HG03095 (cell line): Measurements from ENCODE around the gene CLDN22.

Experiments
- ATAC-seq: cut with Tn5 transposase; IDR thresholded peaks from one replicate; pipeline ENCODE4 v1.9.1; 2021; ENCODE audit warnings: moderate library complexity; ENCODE audit not compliant: unreplicated experiment

The CLDN22 gene

DNA sequence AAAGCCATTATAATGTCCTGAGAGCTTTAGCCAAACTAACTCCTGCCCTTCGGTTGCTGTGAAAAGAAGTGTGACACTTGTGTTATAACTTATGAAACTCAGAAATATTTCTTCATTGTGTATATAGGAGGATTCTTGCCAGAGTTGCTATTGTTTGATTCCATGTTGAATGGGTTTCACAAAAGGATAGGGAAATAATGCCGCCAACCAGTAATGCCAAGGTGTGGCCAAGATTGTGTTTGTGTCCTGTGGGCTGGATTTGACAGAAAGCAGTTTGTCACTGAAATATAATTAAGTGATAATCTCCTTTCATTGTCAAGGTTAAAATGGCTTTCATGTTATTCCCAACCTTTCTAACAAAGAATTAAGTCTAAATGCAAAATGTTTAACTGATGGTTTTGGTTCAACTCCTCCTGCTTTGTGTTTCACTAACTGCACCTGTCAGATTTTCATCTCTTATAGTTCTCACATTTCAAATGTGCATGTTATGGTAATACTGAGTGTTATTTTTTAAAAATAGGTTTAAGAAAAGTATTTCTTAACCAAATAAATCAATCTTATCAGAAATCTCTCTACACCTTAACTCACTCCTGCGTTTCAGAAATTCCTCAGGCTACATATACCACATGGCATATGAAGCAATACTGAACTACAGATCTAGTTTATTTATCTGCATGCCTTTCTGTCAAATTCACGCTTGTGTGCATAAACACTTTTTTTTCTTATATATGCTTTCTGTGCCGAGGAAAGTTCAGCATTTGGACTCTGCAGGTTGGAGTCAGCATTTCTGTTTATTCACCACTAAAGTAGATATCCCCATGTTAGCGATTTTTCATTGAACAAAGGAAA is at the start of gene CLDN22:
CLDN22 (minus strand) TSS at position 66 of the 849 bp plus-strand sequence; CDS start at position 8, 58 bp downstream.
- no peak for ATAC-seq

DNA sequence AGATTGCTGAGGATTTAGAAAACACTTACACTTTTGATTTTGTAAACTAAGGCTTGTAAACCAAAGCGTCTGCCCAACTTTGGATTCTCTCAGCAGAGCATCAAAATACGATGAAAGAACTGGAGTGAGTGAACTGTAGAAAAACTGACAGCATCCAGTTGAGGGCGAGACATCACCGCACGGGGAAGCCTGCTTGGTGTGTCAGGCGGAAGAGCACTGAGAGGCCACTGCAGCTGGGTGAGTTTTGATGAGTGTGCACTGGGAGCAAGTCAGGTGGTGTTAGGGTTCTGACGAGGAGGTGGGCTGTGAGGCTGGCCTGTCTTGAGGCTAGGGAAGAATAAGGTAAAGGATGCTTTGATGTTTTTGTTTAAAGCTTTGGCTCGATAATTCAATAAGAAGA is 49.0 kb upstream of the CLDN22 start:
- no peak for ATAC-seq

DNA sequence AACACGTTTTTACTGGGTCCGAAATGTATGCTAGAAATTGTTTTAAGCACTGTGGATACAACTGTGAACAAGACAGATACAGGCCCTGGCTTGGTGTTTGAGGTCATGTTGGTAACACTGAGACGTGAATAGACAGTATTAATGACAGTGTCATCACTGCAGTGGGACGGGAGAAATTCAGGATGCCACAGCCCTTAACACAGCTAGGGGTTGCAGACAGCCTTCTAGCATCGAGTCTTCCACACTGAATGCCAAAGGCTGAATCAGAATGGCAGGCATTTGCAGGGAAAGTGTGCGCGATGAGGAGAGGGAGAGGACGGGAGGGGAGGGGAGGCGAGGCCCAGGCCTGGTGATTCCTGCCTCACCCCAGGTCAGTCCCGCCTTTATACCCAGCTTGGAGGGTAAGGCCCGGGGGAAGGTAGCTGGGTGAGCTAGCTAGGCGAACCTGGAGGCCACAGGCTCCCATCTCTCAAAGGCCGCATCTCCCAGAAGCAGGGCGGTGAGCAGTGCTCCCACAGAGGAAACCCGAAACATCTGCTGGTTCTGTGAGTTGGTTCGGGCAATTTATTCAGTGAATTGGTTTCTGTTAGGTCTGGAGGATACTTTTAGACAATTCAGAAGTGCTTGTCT is 46.2 kb upstream of the CLDN22 start:
- no peak for ATAC-seq

DNA sequence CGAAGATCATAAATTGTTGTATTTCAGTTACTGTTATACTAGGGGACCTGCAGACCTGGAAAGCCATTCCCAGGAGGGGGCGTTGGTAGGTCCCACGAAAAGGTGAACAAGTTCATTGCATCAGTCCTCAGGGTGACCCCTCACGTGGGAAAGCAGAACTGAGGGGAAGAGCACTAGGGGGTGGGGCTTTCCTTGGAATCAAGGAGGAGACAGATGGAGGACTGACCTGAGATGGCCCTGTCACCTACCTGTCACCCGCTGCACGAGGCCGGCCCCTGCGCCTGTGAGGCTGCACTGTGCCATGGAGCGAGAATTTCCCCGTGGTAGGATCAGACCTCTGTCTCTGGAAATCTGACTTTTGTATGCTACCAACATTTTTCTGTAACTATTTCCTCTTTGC is 43.9 kb upstream of the CLDN22 start:
- no peak for ATAC-seq

DNA sequence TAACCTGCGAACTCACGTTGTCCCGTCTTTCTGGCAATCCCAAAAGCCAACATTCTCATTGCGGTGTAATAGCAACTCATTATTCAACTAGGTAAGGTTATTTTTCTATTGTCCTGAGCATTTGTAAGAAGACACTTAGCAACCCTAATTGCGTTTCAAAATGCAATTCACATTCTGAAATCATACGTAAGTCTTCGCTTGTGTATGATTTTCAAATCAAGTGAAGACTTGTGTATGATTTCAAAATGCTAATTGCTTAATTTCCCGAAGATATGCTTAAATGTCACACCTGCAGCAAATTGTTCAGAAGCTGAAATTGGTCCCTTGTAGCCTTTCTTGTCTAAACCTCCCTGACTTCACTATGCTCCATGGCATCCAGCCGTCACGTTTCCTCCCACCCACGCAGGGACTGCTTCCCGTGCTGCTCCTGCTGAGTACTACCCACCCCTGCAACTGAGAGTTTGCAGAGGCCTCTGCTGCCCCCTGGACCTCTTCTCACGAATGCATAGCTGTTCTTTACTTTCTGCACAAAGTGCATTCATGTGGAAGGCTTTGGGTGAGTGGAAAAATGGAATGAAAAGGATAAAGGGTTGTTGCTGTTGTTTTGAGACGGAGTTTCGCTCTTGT is 43.0 kb upstream of the CLDN22 start:
- no peak for ATAC-seq

DNA sequence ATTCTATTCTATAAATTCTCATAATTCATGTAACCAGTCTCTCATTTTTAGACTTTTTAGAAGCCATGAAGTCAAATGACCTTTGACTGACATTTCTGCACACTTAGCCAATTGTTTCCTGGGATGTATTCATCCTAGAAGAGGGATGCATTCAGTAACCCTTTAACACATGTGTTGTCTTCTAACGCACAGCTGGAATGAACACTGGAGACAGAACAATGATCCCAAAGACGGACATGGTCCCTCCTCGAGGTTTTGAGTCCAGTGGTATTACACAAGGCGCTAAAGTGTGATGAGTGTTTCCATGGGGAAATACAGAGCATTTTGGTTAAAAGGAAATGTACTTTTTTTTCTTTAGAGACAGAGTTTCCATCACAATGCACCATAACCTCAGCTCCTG is 42.0 kb upstream of the CLDN22 start:
- no peak for ATAC-seq

DNA sequence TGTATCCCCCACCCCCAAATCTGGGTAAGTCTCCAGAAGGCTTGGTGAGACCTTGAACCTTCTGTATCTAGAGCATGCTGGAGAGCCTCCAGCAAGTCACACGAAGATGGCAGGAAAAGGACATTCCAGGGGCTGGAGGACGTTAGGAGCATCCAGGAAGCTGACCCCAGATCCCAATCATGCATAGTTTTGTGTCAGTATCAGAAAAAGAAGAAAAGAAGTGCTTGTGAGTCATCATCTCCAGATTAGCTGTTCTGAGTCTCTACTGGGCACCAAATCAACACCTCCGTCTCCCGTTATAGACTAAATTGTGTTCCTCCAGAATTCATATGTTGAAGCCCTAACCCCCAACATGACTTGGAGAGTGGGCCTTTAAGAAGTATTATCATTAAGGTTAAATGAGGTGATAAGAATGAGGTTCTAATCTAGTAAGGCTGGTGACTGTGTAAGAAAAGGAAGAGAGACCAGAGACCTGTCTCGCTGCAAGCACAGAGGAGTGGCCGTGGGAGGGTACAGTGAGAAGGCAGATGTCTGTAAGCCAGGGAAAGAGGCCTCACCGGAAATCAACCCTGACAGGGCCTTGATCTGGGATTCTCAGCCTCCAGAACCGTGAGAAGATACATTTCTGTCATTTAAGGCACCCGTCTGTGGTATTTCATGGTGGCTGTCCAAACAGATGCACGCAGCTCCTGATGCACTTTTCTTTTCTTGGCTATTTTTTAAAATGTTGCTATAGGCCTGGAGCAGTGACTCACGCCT is 40.3 kb upstream of the CLDN22 start:
- ATAC-seq = no peak

DNA sequence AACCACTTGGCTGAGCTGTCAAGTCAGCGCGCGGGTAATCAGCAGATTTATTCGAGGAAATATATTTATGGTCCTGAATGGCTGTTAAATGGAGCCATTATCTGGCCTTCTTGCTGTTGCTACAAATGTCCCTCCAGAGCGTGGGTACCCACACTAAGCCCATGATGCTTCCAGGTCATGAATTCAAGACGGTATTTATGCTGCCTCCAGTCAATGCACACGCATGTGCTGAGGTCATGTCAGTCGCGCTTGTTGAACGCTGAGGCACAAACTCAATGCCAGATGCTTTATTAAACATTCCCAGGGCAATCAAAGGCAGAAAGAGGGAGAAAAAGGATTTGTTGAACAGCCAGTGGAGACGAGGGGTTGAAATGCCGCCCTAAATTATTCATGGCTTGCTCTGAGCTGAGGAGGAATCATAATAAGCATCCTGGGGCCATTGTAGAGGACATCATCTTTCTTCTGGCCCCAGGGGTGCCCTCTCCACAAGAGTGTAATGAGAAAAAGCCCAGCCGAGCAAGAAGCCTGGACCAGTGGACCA is 38.2 kb upstream of the CLDN22 start:
- ATAC-seq = no peak

DNA sequence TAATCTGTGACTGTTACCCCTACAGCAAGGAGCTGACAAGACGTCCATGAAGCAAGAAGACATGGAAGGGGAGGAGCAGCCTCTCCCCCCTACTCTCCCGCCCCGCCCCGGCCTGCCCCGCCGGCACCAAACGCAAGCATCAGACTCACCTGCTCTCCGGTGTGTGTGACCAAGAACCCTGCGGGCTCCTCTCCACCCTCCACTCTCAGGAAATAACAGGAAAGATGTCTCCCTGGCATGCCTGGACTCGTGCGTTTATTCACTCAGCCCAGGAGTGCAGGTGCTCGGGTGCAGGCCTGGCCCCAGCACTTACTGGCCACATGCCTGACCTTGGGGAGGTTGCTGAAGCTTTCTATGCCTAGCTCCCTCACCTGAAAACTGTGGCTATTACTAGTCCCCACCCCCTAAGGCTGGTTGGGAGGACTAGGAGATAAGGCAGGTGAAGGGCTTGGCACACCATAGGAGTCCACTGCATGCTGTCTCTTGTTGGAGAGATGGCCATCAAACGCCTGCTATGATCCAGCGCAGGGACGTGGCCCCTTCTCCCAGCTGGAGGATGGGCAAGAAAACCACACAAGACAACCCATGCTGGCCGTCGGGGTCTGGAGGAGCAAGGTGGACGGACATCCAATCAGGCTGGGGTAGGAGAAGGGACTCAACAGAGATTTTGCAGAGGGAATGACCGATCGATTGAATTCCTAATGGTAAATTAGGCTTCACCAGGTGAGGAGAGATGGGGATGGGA is 37.0 kb upstream of the CLDN22 start:
- no peak for ATAC-seq

DNA sequence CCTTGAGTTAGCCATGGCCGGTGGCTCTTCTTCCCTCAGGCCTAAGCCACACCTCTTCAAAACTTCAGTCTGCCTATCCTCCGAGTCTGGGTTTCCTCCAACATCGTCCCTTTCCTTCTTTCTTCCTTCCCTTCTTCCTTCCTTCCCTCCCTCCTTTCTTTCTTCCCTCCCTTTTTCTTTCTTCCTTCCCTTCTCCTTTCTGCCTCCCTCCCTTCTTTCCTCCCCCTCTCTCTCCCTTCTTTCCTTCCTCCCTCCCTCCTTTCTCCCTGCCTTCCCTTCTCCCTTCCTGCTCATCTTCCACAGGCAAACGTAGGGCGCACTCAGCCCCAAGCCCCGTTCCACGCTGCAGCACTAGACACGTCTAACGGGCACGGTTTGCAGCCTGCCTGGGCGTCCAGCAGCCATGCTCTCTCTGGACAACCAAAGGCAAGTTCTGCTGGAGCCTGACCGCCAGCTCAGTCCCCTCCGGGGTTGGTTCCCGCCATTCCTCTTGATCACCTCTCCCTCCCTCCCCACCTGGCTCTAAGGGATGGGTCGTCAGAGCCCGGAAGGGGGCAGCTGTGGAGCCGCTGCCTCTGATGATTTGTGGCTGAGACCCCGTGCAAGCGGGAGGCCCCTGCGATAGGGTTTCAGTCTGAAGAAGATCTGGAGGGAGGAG is 36.2 kb upstream of the CLDN22 start:
- no peak for ATAC-seq

DNA sequence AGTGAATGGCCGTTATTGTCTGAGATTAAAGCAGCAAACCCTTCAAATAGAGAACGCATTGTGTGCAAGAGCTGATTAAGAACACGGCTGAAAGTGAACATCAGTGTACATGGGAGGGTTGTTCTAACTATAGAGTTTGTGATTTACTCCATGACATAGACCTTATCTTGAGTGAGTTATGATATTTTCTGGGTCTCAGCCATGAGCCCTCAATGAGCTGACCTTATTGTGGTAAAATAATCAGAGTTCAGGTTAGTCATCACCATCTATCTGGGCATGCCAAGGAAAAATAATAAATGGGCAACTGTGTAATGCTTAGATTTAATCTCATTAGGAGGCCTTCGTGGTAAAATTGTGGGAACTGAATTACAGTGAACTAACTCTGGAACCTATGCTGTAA is 35.3 kb upstream of the CLDN22 start:
- no peak for ATAC-seq

DNA sequence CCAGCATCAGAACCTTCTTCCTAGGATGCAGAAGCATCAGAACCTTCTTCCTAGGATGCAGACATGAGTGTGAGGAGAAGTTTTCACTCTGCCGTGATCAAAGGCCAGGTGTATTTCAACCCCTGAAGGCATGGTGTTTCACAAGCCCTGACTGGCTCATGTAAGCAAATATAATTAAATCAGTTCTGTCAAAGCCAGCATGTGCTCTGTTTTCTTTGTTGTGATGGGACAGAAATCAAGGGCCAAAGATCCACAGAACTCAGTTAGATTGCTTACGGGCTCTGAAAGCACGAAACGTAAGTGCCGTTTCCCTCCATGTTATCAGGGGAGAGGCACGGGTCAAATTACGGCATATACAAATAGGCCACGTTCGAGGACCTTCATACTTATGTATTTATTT is 34.1 kb upstream of the CLDN22 start:
- no peak for ATAC-seq

DNA sequence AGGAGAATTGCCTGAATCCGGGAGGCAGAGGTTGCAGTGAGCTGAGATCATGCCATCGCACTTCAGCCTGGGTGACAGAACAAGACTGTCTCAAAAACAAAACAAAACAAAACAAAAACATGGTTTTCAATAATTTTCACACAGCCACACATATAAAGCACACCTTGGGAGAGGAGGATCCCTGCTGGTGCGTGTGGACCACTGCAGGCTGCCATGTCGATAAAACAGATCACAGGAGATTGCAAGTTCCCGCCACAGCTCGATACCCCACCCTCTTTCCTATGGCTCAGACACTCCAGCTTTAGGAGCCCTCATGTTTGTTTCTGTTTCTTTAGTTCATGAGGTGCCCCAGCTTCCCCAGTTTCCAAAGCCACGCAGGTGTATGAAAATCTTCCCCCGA is 33.5 kb upstream of the CLDN22 start:
- ATAC-seq = no peak

DNA sequence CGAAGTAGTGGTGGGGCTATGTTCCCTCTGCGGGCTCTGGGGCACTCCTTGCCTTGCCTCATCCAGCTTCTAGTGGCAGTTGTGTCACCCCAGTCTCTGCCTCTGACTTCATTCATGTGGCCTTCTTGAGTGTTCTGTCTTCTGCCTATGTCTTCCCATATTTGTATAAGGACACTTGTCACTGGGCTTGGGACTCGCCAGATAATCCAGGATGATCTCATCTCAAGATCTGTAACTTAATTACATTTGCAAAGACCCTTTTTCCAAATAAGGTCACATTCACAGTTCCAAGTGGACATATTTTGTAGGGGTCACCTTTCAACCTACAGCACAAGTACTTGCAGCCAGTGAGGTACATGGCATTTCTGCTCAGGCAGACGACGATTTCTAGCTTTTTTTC is 32.5 kb upstream of the CLDN22 start:
- ATAC-seq = no peak

DNA sequence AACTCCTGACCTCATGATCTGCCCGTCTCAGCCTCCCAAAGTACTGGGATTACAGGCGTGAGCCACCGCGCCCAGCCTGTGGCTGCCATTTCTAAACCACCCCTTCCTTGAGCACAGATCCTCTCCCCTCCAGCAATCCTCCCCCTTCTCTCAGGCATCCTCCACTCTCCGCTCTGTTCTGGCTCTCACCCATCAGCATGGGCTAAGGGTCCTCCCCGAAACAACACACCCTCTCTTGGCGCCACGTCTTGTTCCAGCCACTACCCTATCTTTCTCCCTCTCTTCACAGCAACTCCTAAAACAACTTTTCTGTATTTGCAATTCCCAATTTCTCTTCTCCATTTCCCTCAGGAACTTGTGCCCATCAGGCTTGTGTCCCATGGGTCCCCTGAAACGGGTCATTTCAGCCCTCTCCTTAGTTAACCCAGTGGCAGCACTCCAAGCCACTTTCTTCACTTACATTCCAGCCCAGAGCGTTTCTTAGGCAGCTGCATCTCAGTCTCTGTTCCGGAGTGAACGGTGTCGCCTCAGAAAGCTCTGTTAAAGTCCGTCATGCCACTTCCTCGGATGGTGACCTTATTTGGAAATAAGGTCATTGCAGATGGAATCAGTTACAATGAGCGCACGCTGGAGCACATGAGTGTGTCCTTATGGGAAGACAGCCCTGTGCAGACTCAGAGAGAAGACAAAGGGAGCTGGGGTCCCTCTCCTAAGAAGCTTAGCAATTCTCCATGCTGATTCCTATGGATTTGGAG is 30.4 kb upstream of the CLDN22 start:
- no peak for ATAC-seq

DNA sequence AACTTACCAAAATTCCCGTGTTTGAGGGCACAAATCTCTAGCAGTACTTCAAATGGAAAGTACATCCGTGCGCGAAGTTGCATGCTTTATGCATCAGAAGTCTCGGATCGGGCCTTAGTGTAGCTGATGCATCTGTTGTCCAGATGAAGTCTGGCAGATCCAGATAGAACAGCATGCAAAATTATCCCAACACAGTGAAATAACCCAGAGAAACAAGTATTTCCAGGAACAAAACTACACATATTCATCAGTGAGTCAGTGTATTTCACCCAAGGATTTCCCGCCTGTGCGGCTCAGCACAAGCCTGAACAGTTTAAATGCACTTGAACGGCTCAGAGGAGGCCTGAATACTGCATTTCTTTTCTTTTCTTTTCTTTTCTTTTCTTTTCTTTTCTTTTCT is 29.6 kb upstream of the CLDN22 start:
- no peak for ATAC-seq

DNA sequence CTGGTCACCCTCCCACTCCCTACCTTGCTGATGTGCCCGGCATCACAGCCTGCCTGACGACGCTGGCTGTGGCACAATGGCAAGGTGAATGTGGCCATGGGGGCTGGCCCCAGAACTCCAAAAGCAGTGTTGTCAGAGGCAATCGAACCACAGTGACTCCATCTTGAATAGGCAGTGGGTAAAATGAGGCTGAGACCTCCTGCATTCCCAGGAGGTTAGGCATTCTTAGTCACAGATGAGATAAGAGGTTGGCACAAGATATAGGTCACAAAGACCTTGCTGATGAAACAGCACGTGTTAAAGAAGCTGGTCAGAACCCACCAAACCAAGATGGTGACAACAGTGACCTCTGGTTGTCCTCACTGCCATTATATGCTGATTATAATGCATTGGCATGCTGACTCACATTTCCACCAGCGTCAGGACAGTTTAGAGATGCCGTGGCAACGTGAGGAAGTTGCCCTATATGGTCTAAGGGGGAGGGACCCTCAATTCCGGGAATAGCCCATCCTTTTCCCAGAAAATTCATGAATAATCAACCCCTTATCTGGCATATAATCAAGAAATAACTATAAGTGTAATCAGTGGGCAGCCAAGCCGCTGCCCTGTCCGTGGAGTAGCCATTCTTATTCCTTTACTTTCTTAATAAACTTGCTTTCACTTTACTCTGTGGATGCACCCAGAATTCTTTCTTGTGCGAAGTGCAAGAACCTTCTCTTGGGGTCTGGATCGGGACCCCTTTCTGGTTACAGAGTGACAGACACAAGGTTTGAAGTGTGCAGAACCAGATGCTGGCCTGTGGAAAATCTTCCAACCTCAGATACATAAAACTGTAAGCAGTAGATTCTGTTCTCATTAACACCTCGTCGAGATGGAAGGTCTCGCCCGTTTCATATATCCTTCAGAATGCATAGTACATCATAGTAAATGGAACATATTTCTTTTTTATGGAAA is 28.9 kb upstream of the CLDN22 start:
- ATAC-seq = no peak

DNA sequence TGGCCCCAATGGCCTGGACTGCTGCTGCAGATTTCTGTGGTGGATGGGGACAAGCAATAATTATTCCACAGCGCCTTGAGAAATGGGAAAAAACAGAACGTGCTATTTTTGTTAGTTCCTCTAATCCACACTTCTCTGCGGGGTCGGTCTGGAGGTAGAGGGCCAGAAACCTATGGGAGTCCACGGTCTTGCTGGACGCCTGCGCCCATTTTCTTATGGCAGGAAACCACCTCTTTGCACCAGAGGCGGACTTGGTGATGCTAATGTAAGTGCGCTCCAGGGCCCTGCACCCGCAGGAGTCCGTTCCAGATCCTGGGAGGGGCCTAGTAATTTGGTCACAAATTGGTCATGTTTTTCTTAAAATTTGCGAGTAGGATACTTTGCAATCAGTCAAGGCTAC is 28.1 kb upstream of the CLDN22 start:
- no peak for ATAC-seq
